ENCODE measurements around the gene MED29.
A peak's percentile ranks its signal among the peaks of the same experiment; 100 is the strongest.

MED29 gene

GRCh38 chr19:39390751-39391437, at the start of gene MED29, which contains the start of gene PAF1:
Gene MED29 (plus strand): TSS chr19:39391378. CDS start chr19:39391423, 45 bp downstream.
Gene PAF1 (minus strand): TSS chr19:39391106. CDS start chr19:39390864, 242 bp downstream.
- DNase-seq (ENCODE audit: low spot score), result peak; percentile 100

- peak; percentile 99 for DNase-seq (ENCODE audit: low spot score)
These were observed 49.2 kb upstream of the MED29 start, which contains the start of gene SAMD4B for GRCh38 chr19:39341719-39342604. Gene SAMD4B (plus strand): TSS chr19:39342421. CDS start chr19:39356894, 14,473 bp downstream.

GRCh38 chr19:39342647-39343305, 48.4 kb upstream of the MED29 start:
- no peak for DNase-seq (ENCODE audit: low spot score)

GRCh38 chr19:39345956-39346355, 45.2 kb upstream of the MED29 start:
- no peak for DNase-seq (ENCODE audit: low spot score)

- DNase-seq (ENCODE audit: low spot score), result no peak
These were observed 43.6 kb upstream of the MED29 start for GRCh38 chr19:39347332-39348164.

- no peak for DNase-seq (ENCODE audit: low spot score)
These were observed 41.9 kb upstream of the MED29 start for GRCh38 chr19:39349326-39349725.

- DNase-seq (ENCODE audit: low spot score), result no peak
These were observed 41.0 kb upstream of the MED29 start for GRCh38 chr19:39350156-39350555.

- DNase-seq (ENCODE audit: low spot score), result no peak
These were observed 39.6 kb upstream of the MED29 start for GRCh38 chr19:39351537-39352064.

- DNase-seq (ENCODE audit: low spot score), result no peak
These were observed 38.6 kb upstream of the MED29 start for GRCh38 chr19:39352381-39353255.

GRCh38 chr19:39355253-39355652, 35.9 kb upstream of the MED29 start:
- no peak for DNase-seq (ENCODE audit: low spot score)

GRCh38 chr19:39356073-39356472, 35.1 kb upstream of the MED29 start:
- no peak for DNase-seq (ENCODE audit: low spot score)

GRCh38 chr19:39356647-39357046, 34.5 kb upstream of the MED29 start:
- no peak for DNase-seq (ENCODE audit: low spot score)

- DNase-seq (ENCODE audit: low spot score), result no peak
These were observed 32.2 kb upstream of the MED29 start for GRCh38 chr19:39359026-39359425.

GRCh38 chr19:39360599-39360998, 30.6 kb upstream of the MED29 start:
- no peak for DNase-seq (ENCODE audit: low spot score)

- DNase-seq (ENCODE audit: low spot score), result no peak
These were observed 28.2 kb upstream of the MED29 start for GRCh38 chr19:39362682-39363657.

- DNase-seq (ENCODE audit: low spot score), result no peak
These were observed 27.2 kb upstream of the MED29 start for GRCh38 chr19:39363901-39364457.

- no peak for DNase-seq (ENCODE audit: low spot score)
These were observed 25.6 kb upstream of the MED29 start for GRCh38 chr19:39365531-39365930.

GRCh38 chr19:39369200-39369599, 22.0 kb upstream of the MED29 start:
- no peak for DNase-seq (ENCODE audit: low spot score)

- DNase-seq (ENCODE audit: low spot score), result no peak
These were observed 20.4 kb upstream of the MED29 start for GRCh38 chr19:39370735-39371134.

All from SW480 (cell line).